Naive B cell (primary cell): ENCODE measurements around the gene PPP2R2D. TPM values are rescaled to one million over a fixed set of nuclear protein-coding genes. Genes with fewer than 3 reads are reported as not detected.

Experiments used
- ATAC-seq, 2 donors: fragments of 150-1000 bp; cut with Tn5 transposase; 2 replicates each; pipeline ENCODE4 v1.10.0; 2021; ENCODE audit warnings: low read depth in 2 of 2, mild to moderate bottlenecking in 2 of 2, moderate library complexity in 2 of 2
- DNase-seq: peaks from one replicate; pipeline ENCODE4 v3.0.0; 2022
- H3K27ac Mint-ChIP-seq, 6 donors: one replicate each; pipeline ENCODE4 v1.8.0; 2020 to 2022; ENCODE audit warnings: mild to moderate bottlenecking in 6 of 6, mixed read lengths in 6 of 6, moderate library complexity in 5 of 6, inconsistent platforms in 2 of 6
- H3K27me3 Mint-ChIP-seq, 3 donors: one replicate each; pipeline ENCODE4 v1.8.0; 2021 to 2022; ENCODE audit warnings: mixed read lengths in 3 of 3, mild to moderate bottlenecking in 1 of 3
- H3K36me3 Mint-ChIP-seq, 2 donors: one replicate each; pipeline ENCODE4 v1.8.0; 2020 to 2022; ENCODE audit warnings: mixed read lengths in 2 of 2, inconsistent platforms in 1 of 2, mild to moderate bottlenecking in 1 of 2
- H3K4me1 Mint-ChIP-seq, 3 donors: one replicate each; pipeline ENCODE4 v1.8.0; 2020 to 2022; ENCODE audit warnings: mixed read lengths in 3 of 3, inconsistent platforms in 1 of 3, mild to moderate bottlenecking in 1 of 3, moderate library complexity in 1 of 3
- H3K4me3 Mint-ChIP-seq, 8 donors: one replicate each; pipeline ENCODE4 v1.8.0; 2020 to 2022; ENCODE audit warnings: mild to moderate bottlenecking in 8 of 8, mixed read lengths in 8 of 8, moderate library complexity in 8 of 8, inconsistent platforms in 2 of 8
- H3K9me3 Mint-ChIP-seq, 7 donors: one replicate each; pipeline ENCODE4 v1.8.0; 2020 to 2022; ENCODE audit warnings: mixed read lengths in 7 of 7, mild to moderate bottlenecking in 5 of 7, inconsistent platforms in 2 of 7, moderate library complexity in 1 of 7
- polyA plus RNA-seq, 6 donors: library from polyadenylated mRNA; unstranded; fragments of 300-500 nt; fragmentation: Illumina TruSeq; gene quantifications; one replicate each; pipeline ENCODE4 v1.2.3, GENCODE V29; 2021; ENCODE audit warnings: low read depth in 6 of 6

PPP2R2D gene
- polyA plus RNA-seq, 6 donors from 2014 or later: 15.0 to 27.4 (median 22.3) TPM

DNA sequence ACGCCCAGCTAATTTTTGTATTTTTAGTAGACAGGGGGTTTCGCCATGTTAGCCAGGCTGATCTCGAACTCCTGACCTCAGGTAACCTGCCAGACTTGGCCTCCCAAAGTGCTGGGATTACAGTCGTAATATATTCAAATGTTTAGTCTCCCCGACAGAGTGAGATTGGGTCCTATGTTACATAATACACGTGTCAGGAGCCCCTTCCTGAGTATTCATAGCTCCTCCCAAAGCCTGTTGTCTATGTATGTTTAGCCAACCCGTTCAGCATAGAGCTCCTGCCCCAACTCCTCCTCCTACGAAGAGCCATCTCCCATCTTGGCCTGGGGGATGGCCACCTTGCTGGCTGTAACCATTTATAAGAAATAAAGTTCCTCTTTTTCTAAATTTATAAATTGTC, 2.7 kb upstream of the PPP2R2D start:
- ATAC-seq: no peak
- H3K36me3 Mint-ChIP-seq: no peaks in the 10 kb centered on the region
- peaks cover 10 to 29% (median 29%) of the 10 kb centered on the region in 3 donors for H3K27me3 Mint-ChIP-seq
- H3K27ac Mint-ChIP-seq: no peak overlapping the region
- H3K4me1 Mint-ChIP-seq: peaks cover 19 to 27% (median 23%) of the 10 kb centered on the region in 3 donors
- peaks cover 0 to 2% (median 0%) of the 10 kb centered on the region in 7 donors for H3K9me3 Mint-ChIP-seq
- no peak for DNase-seq
- peak overlapping the region in 3 of 8 donors; percentile 24 to 96 (median 25) for H3K4me3 Mint-ChIP-seq

DNA sequence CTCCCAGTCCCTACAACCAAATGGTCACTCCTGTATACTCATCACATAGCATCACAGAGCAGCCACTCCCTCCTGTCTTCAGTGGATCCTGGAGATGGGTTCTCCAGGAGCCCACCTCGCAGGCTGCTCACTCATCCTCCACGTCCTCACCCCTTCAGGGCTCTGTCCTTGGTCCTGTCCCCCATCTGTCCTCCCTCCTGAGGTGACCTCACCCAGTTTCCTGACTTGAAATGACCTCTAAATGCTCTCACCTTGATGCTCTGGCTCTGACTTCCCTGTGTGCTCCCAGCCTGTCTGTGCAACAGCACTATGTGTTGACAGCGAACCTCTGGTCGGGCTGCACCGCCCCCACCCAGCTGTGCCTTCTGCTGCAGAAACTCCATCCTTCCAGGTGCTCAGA, 2.1 kb upstream of the PPP2R2D start:
- H3K4me1 Mint-ChIP-seq: peaks cover 22 to 31% (median 29%) of the 10 kb centered on the region in 3 donors
- DNase-seq: no peak
- H3K27me3 Mint-ChIP-seq: peaks cover 10 to 23% (median 23%) of the 10 kb centered on the region in 3 donors
- H3K9me3 Mint-ChIP-seq: peaks cover 0 to 2% (median 0%) of the 10 kb centered on the region in 7 donors
- no peaks in the 10 kb centered on the region for H3K36me3 Mint-ChIP-seq
- ATAC-seq: no peak
- H3K4me3 Mint-ChIP-seq: peak overlapping the region in 3 of 8 donors; percentile 7 to 96 (median 88)
- H3K27ac Mint-ChIP-seq: peak overlapping the region in 1 of 6 donors; percentile 73

DNA sequence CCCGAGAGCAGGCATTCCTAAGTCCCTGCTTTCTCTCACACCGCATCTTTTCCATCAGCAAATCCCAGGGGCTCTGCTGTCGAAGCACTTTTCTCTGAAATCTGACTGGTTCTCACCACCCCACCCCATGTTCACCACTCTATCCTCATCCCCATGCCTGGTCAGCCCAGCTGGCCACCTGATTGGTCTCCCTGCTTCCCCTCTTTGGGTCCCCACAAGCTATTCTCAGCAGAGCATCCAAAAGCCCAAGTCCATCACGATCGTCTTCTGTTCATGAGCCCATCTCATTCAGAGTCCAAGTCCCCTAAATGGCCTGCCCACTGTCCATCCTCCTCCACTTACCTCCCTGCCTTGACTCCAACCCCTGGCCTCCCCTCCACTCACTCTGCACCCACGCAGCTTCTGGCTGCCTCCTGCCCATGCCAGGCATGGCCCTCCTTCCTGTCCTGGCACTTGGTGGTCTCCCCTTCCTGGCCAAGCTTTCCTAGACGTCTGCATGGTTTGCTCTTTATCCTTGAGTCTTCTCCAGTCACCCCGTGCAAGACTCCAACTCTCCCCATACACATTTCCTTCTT, 1.6 kb upstream of the PPP2R2D start:
- H3K4me1 Mint-ChIP-seq: peaks cover 23 to 34% (median 34%) of the 10 kb centered on the region in 3 donors
- peaks cover 10 to 20% (median 19%) of the 10 kb centered on the region in 3 donors for H3K27me3 Mint-ChIP-seq
- no peak for ATAC-seq
- H3K27ac Mint-ChIP-seq: peak overlapping the region in 3 of 6 donors; percentile 24 to 95 (median 92)
- H3K36me3 Mint-ChIP-seq: no peaks in the 10 kb centered on the region
- peak overlapping the region in 6 of 8 donors; percentile 88 to 96 (median 93) for H3K4me3 Mint-ChIP-seq
- peaks cover 0 to 2% (median 0%) of the 10 kb centered on the region in 7 donors for H3K9me3 Mint-ChIP-seq
- no peak for DNase-seq

DNA sequence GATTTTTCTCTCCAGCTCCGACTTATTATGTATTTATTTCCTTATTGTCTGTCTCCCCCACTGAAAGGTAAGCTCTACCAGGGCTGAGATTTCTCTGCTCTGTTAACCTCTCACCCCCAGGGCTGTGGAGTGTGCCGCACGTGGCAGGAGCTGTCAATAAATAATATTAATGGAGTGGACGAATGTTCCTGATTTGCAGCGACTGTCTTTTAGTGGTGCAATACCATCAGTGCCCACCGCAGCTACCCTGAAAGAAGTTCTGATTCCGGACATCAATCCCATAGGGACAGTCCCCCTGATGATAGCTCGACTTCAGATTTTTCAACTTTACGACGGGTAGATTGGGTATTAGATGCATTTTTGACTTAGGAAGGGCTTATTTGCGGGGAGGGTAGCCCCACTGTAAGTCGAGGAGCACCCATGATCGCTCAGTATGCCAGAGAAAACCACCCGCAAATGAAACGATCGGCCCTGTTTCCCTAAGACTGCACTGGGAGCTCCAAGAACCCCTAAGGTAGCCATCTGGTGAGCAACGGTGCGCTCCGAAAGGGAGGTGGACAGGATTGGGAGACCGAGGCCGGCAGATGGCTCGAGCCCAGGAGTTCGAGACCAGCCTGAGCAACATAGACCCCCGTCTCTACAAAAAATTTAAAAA, 986 bp upstream of the PPP2R2D start:
- Mint-ChIP-seq H3K36me3 (no peaks in the 10 kb centered on the region), H3K9me3 (peaks cover 0 to 2% (median 0%) of the 10 kb centered on the region in 7 donors), H3K27ac (peak overlapping the region; percentile 86 to 95 (median 93)), H3K4me3 (peak overlapping the region; percentile 83 to 96 (median 93)), H3K4me1 (peaks cover 25 to 41% (median 40%) of the 10 kb centered on the region in 3 donors), H3K27me3 (peaks cover 10 to 20% (median 19%) of the 10 kb centered on the region in 3 donors)
- DNase-seq: no peak
- no peak for ATAC-seq

DNA sequence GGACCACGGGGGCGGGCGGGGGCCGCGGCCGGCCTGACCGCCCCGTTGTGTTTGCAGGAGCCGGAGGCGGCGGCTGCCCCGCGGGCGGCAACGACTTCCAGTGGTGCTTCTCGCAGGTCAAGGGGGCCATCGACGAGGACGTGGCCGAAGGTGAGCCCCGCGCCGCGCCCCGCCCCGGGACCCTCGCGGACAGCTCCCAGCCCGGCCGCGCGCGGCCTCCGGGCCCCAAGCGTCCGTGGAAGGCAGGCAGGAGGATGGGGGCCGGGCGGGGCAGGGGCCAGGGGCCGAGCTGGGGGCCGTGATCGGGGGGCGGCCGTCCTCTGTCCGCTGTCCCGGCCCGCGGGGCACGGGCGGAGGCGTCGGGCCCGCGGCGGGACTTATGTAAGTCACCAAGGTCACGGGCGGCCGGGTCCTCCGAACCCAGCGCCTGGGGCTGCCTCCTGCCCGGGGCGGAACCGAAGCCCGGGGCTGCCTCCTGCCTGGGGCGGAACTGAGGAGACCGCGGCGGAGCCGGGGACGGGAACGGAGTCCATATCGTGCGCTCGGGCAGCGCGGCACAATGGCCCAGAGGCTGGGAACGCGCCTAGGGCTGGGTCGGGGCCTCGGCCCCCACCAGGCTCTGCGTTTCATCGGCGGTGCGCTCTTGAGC, 497 bp downstream of the PPP2R2D start:
- DNase-seq (peak; percentile 63), ATAC-seq (peak; percentile 29 to 40)
- H3K27me3 Mint-ChIP-seq: peaks cover 10 to 20% (median 19%) of the 10 kb centered on the region in 3 donors
- H3K4me3 Mint-ChIP-seq: peak overlapping the region; percentile 77 to 96 (median 88)
- H3K9me3 Mint-ChIP-seq: peaks cover 0 to 2% (median 0%) of the 10 kb centered on the region in 7 donors
- H3K36me3 Mint-ChIP-seq: no peaks in the 10 kb centered on the region
- H3K4me1 Mint-ChIP-seq: peaks cover 35 to 53% (median 50%) of the 10 kb centered on the region in 3 donors
- H3K27ac Mint-ChIP-seq: peak overlapping the region in 5 of 6 donors; percentile 79 to 94 (median 87)

DNA sequence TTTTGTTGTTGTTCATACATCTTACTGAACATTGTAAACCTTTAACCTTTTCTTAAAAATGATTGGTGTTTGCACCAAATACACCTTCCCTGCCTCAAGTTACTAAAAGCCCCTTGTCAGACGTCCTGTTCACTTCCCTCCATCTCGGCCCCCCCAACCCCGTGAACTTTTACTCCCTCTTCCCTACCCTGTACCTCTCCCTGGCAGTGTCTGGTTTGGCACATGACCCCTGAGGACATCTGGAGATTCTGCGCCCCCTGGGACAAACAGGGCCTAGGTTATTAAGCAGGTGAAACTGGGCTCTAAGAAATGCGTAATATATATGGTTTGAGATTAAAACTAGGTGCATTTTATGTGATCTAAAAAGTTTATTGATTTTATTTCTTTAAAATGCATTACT, 1.4 kb downstream of the PPP2R2D start:
- H3K4me1 Mint-ChIP-seq: peaks cover 37 to 57% (median 50%) of the 10 kb centered on the region in 3 donors

DNA sequence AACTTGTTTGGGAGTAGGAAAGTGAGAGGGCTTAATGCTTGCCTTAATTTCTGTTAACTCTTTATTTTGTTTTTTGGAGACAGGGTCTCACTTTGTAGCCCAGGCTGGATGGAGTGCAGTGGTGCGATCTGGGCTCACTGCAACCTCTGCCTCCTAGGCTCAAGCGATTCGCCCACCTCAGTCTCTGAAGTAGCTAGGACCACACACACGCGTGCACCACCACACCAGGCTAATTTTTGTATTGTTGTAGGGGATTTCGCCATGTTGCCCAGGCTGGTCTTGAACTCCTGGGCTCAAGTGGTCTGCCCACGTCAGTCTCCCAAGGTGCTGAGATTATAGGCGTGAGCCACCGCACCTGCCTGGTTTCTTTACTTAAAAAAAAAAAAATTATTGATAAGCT, 1.9 kb downstream of the PPP2R2D start:
- peaks cover 10 to 19% (median 15%) of the 10 kb centered on the region in 3 donors for H3K27me3 Mint-ChIP-seq
- ATAC-seq: no peak
- peak overlapping the region in 7 of 8 donors; percentile 20 to 96 (median 87) for H3K4me3 Mint-ChIP-seq
- H3K9me3 Mint-ChIP-seq: peaks cover 0 to 2% (median 0%) of the 10 kb centered on the region in 7 donors
- DNase-seq: no peak
- H3K27ac Mint-ChIP-seq: peak overlapping the region in 2 of 6 donors; percentile 33 to 87
- H3K4me1 Mint-ChIP-seq: peaks cover 37 to 61% (median 50%) of the 10 kb centered on the region in 3 donors
- no peaks in the 10 kb centered on the region for H3K36me3 Mint-ChIP-seq

More for the DNA sequence above, 1.4 kb downstream of the PPP2R2D start:
- peak overlapping the region; percentile 77 to 96 (median 88) for H3K4me3 Mint-ChIP-seq
- H3K9me3 Mint-ChIP-seq: peaks cover 0 to 2% (median 0%) of the 10 kb centered on the region in 7 donors
- no peaks in the 10 kb centered on the region for H3K36me3 Mint-ChIP-seq
- DNase-seq (no peak), ATAC-seq (no peak)
- H3K27ac Mint-ChIP-seq: peak overlapping the region; percentile 79 to 94 (median 87)
- peaks cover 10 to 19% (median 18%) of the 10 kb centered on the region in 3 donors for H3K27me3 Mint-ChIP-seq

DNA sequence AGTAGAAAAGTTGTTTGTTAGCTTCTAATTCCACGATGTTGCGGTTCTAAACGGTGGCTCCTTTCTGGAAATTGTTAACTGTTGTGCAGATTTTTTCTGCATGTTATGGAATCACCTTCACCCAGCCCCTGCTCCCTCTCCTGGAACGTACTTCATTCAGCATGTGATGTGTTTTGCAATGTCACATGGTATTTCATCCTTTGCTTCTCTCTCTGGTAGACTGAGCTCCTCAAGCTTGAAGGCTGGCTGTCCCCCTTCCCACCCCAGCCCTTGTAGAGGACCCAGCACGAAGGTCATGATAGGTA, 4.4 kb downstream of the PPP2R2D start:
- H3K27me3 Mint-ChIP-seq: no peaks in the 10 kb centered on the region
- ATAC-seq (no peak), DNase-seq (no peak)
- H3K4me1 Mint-ChIP-seq: peaks cover 41 to 70% (median 51%) of the 10 kb centered on the region in 3 donors
- H3K9me3 Mint-ChIP-seq: no peaks in the 10 kb centered on the region
- peak overlapping the region in 2 of 8 donors; percentile 41 to 81 for H3K4me3 Mint-ChIP-seq
- no peak overlapping the region for H3K27ac Mint-ChIP-seq
- H3K36me3 Mint-ChIP-seq: no peaks in the 10 kb centered on the region

DNA sequence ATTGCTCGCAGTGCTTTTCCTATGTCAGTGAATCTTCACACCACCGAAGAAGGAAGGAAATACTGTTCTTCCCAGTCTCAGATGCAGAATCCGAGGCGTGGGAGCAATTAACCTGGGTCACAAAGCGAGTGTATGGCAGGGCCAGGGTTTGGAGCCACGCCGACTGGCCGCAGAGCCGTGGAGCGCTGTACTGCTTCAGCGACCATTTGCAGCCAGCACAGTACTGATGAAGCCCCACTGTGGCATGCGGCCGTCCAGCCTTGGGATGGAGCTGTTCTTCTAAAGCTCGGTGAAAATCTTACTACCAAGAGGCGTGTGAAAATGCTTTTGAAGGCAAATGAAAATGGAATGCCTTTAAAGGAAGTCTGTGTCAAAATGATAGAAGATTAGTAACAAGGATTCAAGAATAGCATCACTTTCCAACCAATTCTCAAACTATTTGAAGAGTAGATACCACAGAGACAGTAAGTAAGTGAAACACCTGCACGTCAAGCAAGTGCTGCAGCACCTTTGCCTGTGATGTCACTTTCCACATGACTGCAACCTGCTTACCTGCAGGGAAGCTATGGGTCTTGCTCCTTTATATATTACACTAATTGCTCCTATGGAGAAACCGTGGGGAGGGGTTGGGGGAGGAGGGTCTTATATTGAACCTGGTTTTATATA, 4.9 kb downstream of the PPP2R2D start:
- no peaks in the 10 kb centered on the region for H3K36me3 Mint-ChIP-seq
- ATAC-seq (no peak), DNase-seq (no peak)
- H3K27ac Mint-ChIP-seq: no peak overlapping the region
- no peaks in the 10 kb centered on the region for H3K27me3 Mint-ChIP-seq
- peaks cover 41 to 70% (median 50%) of the 10 kb centered on the region in 3 donors for H3K4me1 Mint-ChIP-seq
- no peaks in the 10 kb centered on the region for H3K9me3 Mint-ChIP-seq
- peak overlapping the region in 3 of 8 donors; percentile 22 to 81 (median 41) for H3K4me3 Mint-ChIP-seq

DNA sequence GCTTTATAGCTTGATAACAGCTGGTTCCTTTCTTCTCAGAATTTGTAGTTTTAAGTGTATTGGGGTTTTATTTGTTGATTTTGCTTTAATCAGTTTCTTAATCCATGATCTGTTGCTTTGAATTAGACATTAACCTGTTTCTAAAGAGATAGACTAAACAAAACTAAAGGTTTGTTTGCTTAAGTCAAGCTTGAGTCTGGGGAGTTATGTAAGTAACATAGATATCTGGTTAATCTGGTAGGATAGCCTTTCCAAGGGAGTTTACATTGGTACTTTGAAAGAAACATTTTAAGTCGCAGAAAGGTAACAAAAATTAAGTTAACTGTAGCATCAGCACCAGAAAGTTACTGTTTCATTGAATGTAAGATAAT, 5.4 kb downstream of the PPP2R2D start:
- no peaks in the 10 kb centered on the region for H3K27me3 Mint-ChIP-seq
- H3K27ac Mint-ChIP-seq: no peak overlapping the region
- H3K36me3 Mint-ChIP-seq: no peaks in the 10 kb centered on the region
- H3K4me3 Mint-ChIP-seq: peak overlapping the region in 1 of 8 donors; percentile 81
- peaks cover 41 to 72% (median 50%) of the 10 kb centered on the region in 3 donors for H3K4me1 Mint-ChIP-seq
- no peaks in the 10 kb centered on the region for H3K9me3 Mint-ChIP-seq
- no peak for ATAC-seq
- DNase-seq: no peak

DNA sequence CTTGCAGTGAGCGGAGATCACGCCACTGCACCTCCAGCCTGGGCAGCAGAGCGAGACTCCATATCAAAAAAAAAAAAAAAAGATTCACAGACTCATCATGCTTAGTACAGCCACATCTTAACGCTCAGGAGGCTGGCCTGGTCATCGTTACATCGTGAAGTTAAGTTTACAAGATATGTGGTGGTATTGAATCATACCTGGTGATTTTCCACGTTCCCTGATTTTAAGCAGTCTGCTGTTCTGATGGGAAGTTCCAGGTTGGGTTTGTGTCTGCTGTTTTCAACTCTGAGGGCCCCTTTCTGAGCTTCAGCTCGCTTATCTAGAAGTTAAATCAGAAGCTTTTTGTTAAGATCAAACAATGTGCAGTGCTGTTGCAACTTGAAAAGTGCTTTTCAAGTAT, 6.9 kb downstream of the PPP2R2D start:
- peaks cover 0 to 6% of the 10 kb centered on the region in 2 donors for H3K36me3 Mint-ChIP-seq
- peak overlapping the region in 2 of 6 donors; percentile 7 to 20 for H3K27ac Mint-ChIP-seq
- H3K4me3 Mint-ChIP-seq: no peak overlapping the region
- no peaks in the 10 kb centered on the region for H3K27me3 Mint-ChIP-seq
- peaks cover 39 to 72% (median 39%) of the 10 kb centered on the region in 3 donors for H3K4me1 Mint-ChIP-seq
- ATAC-seq (no peak), DNase-seq (no peak)
- H3K9me3 Mint-ChIP-seq: peaks cover 0 to under 1% (median 0%) of the 10 kb centered on the region in 7 donors

DNA sequence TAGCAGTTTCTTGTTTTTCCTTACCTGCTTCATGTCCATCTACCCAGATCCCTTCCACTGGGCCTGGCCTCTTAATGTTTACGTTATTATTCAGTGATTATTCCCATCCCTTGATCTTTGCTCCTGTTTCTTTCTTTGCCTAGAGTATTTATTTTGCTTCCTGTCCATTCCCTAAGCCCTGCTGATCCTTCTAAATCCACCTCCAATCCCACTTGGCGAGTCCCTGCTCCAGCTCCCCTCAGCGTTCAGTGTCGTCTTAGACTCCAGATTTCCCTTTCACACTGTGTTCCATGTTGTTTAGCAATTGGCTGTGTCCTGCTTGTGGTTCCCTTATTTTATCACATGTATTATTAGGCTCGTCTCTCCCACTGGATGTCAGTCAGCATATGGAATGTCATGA, 7.3 kb downstream of the PPP2R2D start:
- Mint-ChIP-seq H3K4me1 (peaks cover 39 to 67% (median 39%) of the 10 kb centered on the region in 3 donors), H3K36me3 (peaks cover 0 to 9% of the 10 kb centered on the region in 2 donors), H3K27ac (peak overlapping the region in 4 of 6 donors; percentile 12 to 90 (median 32)), H3K4me3 (peak overlapping the region in 1 of 8 donors; percentile 34), H3K27me3 (no peaks in the 10 kb centered on the region), H3K9me3 (peaks cover 0 to 1% (median 0%) of the 10 kb centered on the region in 7 donors)
- DNase-seq (no peak), ATAC-seq (no peak)
